DOHH2 (cell line): ENCODE measurements around the gene PLA2G4B.

Experiments used
- CTCF ChIP-seq: fragments of 200-600 bp; sonication (generic); IDR thresholded peaks from one replicate; pipeline ENCODE4 v1.5.1; 2014; ENCODE audit warnings: antibody characterized with exemption, mild to moderate bottlenecking, low read depth, low read length; ENCODE audit not compliant: poor library complexity, severe bottlenecking
- EZH2phosphoT487 ChIP-seq: fragments of 200-600 bp; sonication (generic); IDR thresholded peaks from 2 replicates; pipeline ENCODE4 v1.6.1; 2017; ENCODE audit warnings: borderline replicate concordance, mild to moderate bottlenecking, antibody characterized with exemption, low read length, moderate library complexity, mixed read lengths

- TF ChIP-seq CTCF: no peak
- TF ChIP-seq EZH2phosphoT487: no peak
Observed at GRCh38 chr15:41844814-41845213, 6.2 kb downstream of the PLA2G4B start.
